ENCODE measurements around the gene ROR1. TPM values are rescaled to one million over a fixed set of nuclear protein-coding genes. Genes with fewer than 3 reads are reported as not detected.

The ROR1 gene
- total RNA-seq, 2 experiments from 2014 or later = 0.47 to 1.4 TPM

- no peaks in the 10 kb centered on the region; the same call in 1 of the 2 replicates for H3K36me3 ChIP-seq (ENCODE audit: insufficient read depth, low read length)
- BruUV-seq (replicated peaks) = no TSS peak
- H3K79me2 ChIP-seq (ENCODE audit: insufficient read depth, low read depth, low read length) = no peaks in the 10 kb centered on the region
- ChIA-PET CTCF (ENCODE audit: unreplicated experiment) (interaction anchor here (1.0 kb wide), 1 partner anchor 22 kb away, joined by 5 read pairs; no protein-coding TSS in a partner anchor), POLR2A (interaction anchor here (0.6 to 2.6 kb wide), 7 partner anchors 10 to 1647 kb away, joined by 3 to 12 read pairs (median 4); no protein-coding TSS in a partner anchor)
- no peaks in the 10 kb centered on the region for H3K9me2 ChIP-seq (ENCODE audit: insufficient read depth, low read length)
- peak; percentile 14 for DNase-seq (ENCODE audit: low spot score)
- H4K20me1 ChIP-seq (ENCODE audit: insufficient read depth, low read length) = no peaks in the 10 kb centered on the region
- no peak for TF ChIP-seq EZH2phosphoT487 (IDR thresholded peaks at IDR 0.05; ENCODE audit: borderline replicate concordance, low read depth, low read length)
- TF ChIP-seq CTCF (conservative IDR thresholded peaks at IDR 0.05; ENCODE audit: low read length) = no peak
- peak overlapping the region; percentile 90 for H2AFZ ChIP-seq (ENCODE audit: low read length)
- intact Hi-C loops (cut with micrococcal nuclease; ENCODE audit: unreplicated experiment) = no loop called here
- H3K4me1 ChIP-seq (ENCODE audit: insufficient read depth, low read length, poor library complexity, severe bottlenecking) = peaks cover 66% of the 10 kb centered on the region
- H3K27ac ChIP-seq (ENCODE audit: low read depth, low read length, poor library complexity, severe bottlenecking) = no peak overlapping the region
- H3K9me3 ChIP-seq (ENCODE audit: low read length) = peaks cover 18% of the 10 kb centered on the region
- H3K4me3 ChIP-seq (ENCODE audit: low read depth, low read length, poor library complexity, severe bottlenecking) = no peak overlapping the region
- peak overlapping the region; percentile 33 for H3K4me2 ChIP-seq (ENCODE audit: low read length)
Observed at GRCh38 chr1:63833363-63834119, 59.7 kb downstream of the ROR1 start.

DNA sequence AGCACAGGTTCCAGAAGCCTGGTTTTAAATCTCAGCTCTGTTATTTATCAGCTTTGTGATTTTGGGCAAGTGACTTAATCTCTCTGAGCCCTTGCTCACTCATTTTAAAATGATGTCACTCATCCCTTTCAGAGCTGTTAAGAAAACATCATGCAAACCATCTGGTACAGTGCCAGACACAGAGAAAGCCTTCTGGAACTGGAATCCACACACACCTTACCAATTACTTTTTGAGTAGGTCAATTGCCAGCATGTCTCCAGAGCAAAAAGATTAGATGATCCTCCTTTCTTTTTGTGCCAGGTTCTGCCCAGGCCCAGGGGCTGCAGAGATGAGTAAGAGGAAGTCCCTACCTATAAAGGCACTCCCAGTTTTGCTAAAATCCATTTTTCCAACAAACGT, 61.3 kb downstream of the ROR1 start:
- POLR2A ChIA-PET = interaction anchor here (0.6 to 2.6 kb wide), 3 partner anchors 9 to 241 kb away, joined by 3 to 12 read pairs (median 7); no protein-coding TSS in a partner anchor

More for the DNA sequence above, 61.3 kb downstream of the ROR1 start:
- H4K20me1 ChIP-seq (ENCODE audit: insufficient read depth, low read length) = no peaks in the 10 kb centered on the region
- H3K4me3 ChIP-seq (ENCODE audit: low read depth, low read length, poor library complexity, severe bottlenecking) = no peak overlapping the region
- no peaks in the 10 kb centered on the region for H3K79me2 ChIP-seq (ENCODE audit: insufficient read depth, low read depth, low read length)
- CTCF ChIA-PET (ENCODE audit: unreplicated experiment) = no interaction called here
- no peaks in the 10 kb centered on the region; the same call in 1 of the 2 replicates for H3K36me3 ChIP-seq (ENCODE audit: insufficient read depth, low read length)
- H3K4me1 ChIP-seq (ENCODE audit: insufficient read depth, low read length, poor library complexity, severe bottlenecking) = peaks cover 51% of the 10 kb centered on the region
- peaks cover 6% of the 10 kb centered on the region for H3K9me3 ChIP-seq (ENCODE audit: low read length)
- BruUV-seq (replicated peaks) = no TSS peak
- no peak overlapping the region; the same call in 1 of the 2 replicates for H2AFZ ChIP-seq (ENCODE audit: low read length)
- intact Hi-C loops (cut with micrococcal nuclease; ENCODE audit: unreplicated experiment) = no loop called here
- no peak overlapping the region for H3K27ac ChIP-seq (ENCODE audit: low read depth, low read length, poor library complexity, severe bottlenecking)
- H3K4me2 ChIP-seq (ENCODE audit: low read length) = no peak overlapping the region
- DNase-seq (ENCODE audit: low spot score) = no peak
- H3K9me2 ChIP-seq (ENCODE audit: insufficient read depth, low read length) = no peaks in the 10 kb centered on the region
- TF ChIP-seq EZH2phosphoT487 (IDR thresholded peaks at IDR 0.05; ENCODE audit: borderline replicate concordance, low read depth, low read length) = no peak
- no peak for TF ChIP-seq CTCF (conservative IDR thresholded peaks at IDR 0.05; ENCODE audit: low read length)

All from OCI-LY7 (cell line).